ENCODE data around the gene LRFN2. TPM values are rescaled to one million over a fixed set of nuclear protein-coding genes. Genes with fewer than 3 reads are reported as not detected.

The LRFN2 gene
- total RNA-seq, 1 donor from 2014 or later = not detected

GRCh38 chr6:40469323-40469722, 117.8 kb downstream of the LRFN2 start:
- H3K4me1 Mint-ChIP-seq = no peaks in the 10 kb centered on the region
- DNase-seq (ENCODE audit: low read depth, low spot score) = no peak
- H3K9me3 Mint-ChIP-seq = peaks cover 2% of the 10 kb centered on the region
- H3K4me3 Mint-ChIP-seq = no peak overlapping the region
- H3K27ac Mint-ChIP-seq (ENCODE audit: unreplicated experiment) = no peak overlapping the region
- TF ChIP-seq CTCF (conservative IDR thresholded peaks at IDR 0.05) = no peak
- no peaks in the 10 kb centered on the region for H3K36me3 Mint-ChIP-seq (ENCODE audit: low read depth)
- H3K27me3 Mint-ChIP-seq (ENCODE audit: low read depth) = no peaks in the 10 kb centered on the region

GRCh38 chr6:40466986-40467539, 120.1 kb downstream of the LRFN2 start:
- TF ChIP-seq CTCF (conservative IDR thresholded peaks at IDR 0.05) = no peak
- Mint-ChIP-seq H3K9me3 (peaks cover 2% of the 10 kb centered on the region), H3K27ac (ENCODE audit: unreplicated experiment) (no peak overlapping the region), H3K27me3 (ENCODE audit: low read depth) (peaks cover 6% of the 10 kb centered on the region), H3K4me3 (no peak overlapping the region), H3K4me1 (no peaks in the 10 kb centered on the region), H3K36me3 (ENCODE audit: low read depth) (no peaks in the 10 kb centered on the region)
- no peak for DNase-seq (ENCODE audit: low read depth, low spot score)

GRCh38 chr6:40461643-40462042, 125.5 kb downstream of the LRFN2 start:
- Mint-ChIP-seq H3K4me3 (no peak overlapping the region), H3K27ac (ENCODE audit: unreplicated experiment) (no peak overlapping the region), H3K36me3 (ENCODE audit: low read depth) (no peaks in the 10 kb centered on the region), H3K27me3 (ENCODE audit: low read depth) (peaks cover 13% of the 10 kb centered on the region), H3K9me3 (peaks cover 2% of the 10 kb centered on the region), H3K4me1 (no peaks in the 10 kb centered on the region)
- TF ChIP-seq CTCF (conservative IDR thresholded peaks at IDR 0.05) = no peak
- no peak for DNase-seq (ENCODE audit: low read depth, low spot score)

GRCh38 chr6:40460380-40460779, 126.8 kb downstream of the LRFN2 start:
- H3K27me3 Mint-ChIP-seq (ENCODE audit: low read depth) = peaks cover 13% of the 10 kb centered on the region
- no peak for TF ChIP-seq CTCF (conservative IDR thresholded peaks at IDR 0.05)
- DNase-seq (ENCODE audit: low read depth, low spot score) = no peak
- H3K36me3 Mint-ChIP-seq (ENCODE audit: low read depth) = no peaks in the 10 kb centered on the region
- H3K4me3 Mint-ChIP-seq = no peak overlapping the region
- peaks cover 2% of the 10 kb centered on the region for H3K9me3 Mint-ChIP-seq
- no peak overlapping the region for H3K27ac Mint-ChIP-seq (ENCODE audit: unreplicated experiment)
- H3K4me1 Mint-ChIP-seq = no peaks in the 10 kb centered on the region

GRCh38 chr6:40457261-40457660, 129.9 kb downstream of the LRFN2 start:
- Mint-ChIP-seq H3K9me3 (no peaks in the 10 kb centered on the region), H3K27ac (ENCODE audit: unreplicated experiment) (no peak overlapping the region), H3K27me3 (ENCODE audit: low read depth) (peaks cover 12% of the 10 kb centered on the region), H3K4me1 (no peaks in the 10 kb centered on the region), H3K4me3 (no peak overlapping the region), H3K36me3 (ENCODE audit: low read depth) (no peaks in the 10 kb centered on the region)
- no peak for TF ChIP-seq CTCF (conservative IDR thresholded peaks at IDR 0.05)
- no peak for DNase-seq (ENCODE audit: low read depth, low spot score)

Measured in neural crest cell (in vitro differentiated cells).